HG03175 (cell line): ENCODE data around the gene PTPA.
"Not testable (repeated sequence)": the region's sequence is repeated elsewhere in the genome, so short reads cannot be mapped to it uniquely, and the experiment has no call there.

ENCODE experiments used
- ATAC-seq: cut with Tn5 transposase; IDR thresholded peaks from one replicate; pipeline ENCODE4 v1.9.1; 2021; ENCODE audit warnings: mild to moderate bottlenecking, moderate library complexity; ENCODE audit not compliant: unreplicated experiment

Gene PTPA

DNA sequence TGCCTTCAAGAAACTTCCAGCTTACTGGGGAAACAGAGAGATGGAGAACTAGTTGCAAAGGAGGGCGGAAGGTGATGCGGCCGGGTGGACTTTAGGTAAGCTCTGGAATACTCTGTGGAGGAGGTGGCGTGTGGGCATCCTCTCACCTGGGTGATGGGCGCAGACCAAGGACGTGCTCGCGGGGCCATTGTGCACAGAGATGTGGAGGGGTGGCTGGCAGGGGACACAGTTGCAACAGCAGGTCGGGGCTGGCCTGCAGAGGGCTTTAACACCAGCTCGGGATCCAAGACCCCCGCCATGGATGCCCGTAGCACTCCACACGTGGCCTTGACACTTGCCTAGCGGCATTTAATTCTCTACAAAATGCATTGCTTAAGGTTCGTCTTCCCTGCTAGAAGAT, 40.3 kb downstream of the PTPA start:
- no peak for ATAC-seq

DNA sequence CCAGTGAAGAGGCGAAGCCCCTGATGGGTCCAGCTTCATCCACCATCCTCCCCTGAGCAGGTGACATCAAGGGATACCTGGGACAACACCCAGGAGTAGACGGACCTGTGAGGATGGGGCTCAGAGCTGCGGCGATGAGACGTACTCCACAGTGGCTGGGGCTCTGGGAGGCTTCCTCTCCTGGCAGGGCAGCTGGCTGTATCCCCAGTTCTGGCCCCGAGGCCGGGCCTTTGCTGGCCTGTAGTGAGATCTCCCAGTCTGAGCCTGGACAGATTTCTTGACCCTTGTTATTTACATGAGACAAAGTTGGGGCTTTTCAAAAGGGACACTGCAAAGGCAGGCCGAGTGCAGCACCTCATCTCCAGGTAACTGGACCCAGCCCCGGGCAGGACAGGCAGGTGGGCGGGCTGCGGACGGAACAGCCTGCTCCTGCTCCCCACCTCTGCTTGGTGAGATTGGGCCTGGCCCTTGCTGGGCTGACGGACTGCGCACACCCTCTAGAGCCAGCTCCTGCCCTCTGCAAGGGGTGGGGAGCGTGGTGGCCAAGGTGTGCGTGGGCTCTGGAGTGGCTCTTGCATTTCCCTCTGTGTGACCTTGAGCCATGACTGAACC, 43.8 kb downstream of the PTPA start:
- ATAC-seq, result no peak

DNA sequence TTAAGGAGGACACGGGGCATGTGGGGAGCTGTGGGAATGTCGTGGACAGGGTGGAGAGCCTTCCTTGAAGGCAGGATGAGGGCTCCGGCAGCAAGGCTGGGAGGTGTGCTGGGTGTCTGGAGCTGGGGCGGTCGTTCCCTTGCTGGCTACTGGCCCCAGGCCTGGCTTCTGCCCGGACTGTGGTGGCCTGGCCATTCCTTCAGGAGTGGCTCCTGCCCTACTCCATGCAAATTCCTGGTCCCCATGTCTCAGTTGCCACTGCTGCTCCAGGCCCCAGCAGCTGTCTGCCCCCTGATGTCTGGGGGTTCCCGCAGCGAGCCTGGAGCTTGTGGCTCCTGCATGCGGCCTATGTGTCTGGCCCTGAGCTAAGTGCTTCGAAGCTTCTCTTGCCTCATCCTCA, 44.9 kb downstream of the PTPA start:
- ATAC-seq, result no peak

GRCh38 chr9:129160712-129161533, 49.7 kb downstream of the PTPA start:
- ATAC-seq, result no peak

DNA sequence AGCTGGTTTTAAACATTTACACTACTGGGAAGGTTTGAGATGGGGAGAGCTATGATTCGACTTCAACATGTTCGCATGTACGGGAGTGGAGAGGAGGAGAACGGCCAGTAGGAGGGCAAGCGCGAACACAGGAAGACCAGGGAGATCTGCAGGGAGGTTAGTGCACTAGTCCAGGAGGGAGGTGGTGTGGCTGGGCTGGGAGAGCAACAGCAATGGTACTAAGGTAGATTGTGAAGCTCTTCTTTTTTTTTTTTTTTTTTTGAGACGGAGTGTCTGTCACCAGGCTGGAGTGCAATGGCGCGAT, 50.3 kb downstream of the PTPA start:
- ATAC-seq, result no peak

- ATAC-seq, result no peak
Measured at GRCh38 chr9:129162497-129163197, 51.4 kb downstream of the PTPA start.

DNA sequence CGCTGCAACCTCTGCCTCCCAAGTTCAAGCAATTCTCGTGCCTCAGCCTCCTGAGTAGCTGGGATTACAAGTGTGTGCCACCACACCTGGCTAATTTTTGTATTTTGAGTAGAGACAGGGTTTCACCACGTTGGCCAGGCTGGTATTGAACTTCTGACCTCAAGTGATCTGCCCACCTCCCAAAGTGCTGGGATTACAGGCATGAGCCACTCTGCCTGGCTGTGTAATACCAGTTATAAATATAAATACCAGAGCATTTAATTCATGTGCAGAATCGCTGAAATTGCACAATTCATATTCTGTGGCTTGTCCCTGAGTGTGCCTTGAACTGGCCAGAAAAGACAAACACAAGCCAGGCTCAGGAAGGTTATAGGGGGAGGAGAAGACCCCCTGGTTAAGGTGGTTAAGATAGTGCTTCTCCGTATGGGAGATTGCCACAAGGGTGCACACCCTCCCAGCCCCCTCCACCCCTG, 52.0 kb downstream of the PTPA start:
- not testable (repeated sequence) for ATAC-seq

- ATAC-seq, result no peak
Measured at GRCh38 chr9:129163753-129164152, 52.5 kb downstream of the PTPA start.

GRCh38 chr9:129164246-129164930, 53.2 kb downstream of the PTPA start:
- ATAC-seq, result no peak

- no peak for ATAC-seq
Measured at GRCh38 chr9:129165198-129165597, 54.0 kb downstream of the PTPA start.

DNA sequence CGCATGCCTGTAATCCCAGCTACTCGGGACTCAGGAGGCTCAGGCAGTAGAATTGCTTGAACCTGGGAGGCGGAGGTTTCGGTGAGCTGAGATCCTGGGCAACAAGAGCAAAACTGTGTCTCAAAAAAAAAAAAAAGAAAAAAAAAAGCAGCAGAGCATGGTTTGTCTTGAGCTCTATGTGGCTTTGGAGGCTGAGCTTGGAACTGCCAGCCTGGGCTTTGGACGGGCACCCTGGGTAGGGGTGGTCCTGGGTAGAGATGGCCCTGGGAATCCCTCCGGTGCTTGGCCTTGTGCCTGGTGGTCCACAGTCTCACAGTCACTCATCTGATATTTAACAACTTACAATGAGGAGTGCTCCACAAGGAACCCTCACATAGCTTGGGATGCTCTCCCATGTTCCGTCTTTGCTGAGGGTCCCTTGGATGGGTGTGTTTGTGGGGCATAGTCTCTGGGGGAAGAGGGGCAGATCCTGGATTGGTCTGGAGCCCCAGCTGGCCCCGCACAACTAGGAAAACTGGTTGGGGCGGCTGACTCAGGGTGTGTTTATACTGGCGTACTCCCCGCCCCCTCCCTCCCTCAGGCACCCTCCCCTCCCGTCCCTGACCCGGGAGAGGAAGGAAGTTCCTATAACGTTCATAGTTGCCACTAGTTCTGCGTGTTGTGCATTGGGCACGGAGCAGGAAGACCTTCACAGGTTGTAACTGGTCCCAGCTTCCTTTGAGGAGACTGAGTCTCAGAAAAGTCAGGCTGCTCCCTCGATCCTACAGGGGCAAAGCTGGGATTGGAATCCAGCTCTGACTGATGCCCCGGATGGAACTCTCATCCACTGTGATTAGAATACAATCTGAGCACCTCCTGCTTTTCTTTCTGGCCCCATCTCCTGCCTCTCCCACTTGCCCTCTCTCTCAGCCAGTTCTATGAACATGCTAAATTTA, 55.7 kb downstream of the PTPA start:
- no peak for ATAC-seq

DNA sequence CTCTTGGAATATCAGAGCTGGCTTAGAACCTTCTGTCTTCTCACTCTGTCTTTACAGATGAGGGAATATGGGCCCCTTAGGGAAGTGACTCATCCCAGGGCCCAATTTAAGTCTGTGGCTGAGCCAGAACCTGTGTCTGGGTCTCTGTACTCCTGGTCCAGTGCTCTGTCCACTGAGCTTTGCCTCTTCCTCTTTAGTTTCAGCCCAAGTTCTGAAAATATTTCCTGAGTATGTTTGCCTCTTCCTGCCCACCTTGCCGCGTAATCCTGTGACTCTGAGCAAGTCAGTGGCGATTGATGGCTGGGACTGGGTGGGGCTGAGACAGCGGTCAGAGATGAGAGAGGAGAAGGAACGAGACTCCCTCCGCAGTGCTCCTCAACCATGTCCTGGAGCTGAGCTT, 59.0 kb downstream of the PTPA start:
- no peak for ATAC-seq

DNA sequence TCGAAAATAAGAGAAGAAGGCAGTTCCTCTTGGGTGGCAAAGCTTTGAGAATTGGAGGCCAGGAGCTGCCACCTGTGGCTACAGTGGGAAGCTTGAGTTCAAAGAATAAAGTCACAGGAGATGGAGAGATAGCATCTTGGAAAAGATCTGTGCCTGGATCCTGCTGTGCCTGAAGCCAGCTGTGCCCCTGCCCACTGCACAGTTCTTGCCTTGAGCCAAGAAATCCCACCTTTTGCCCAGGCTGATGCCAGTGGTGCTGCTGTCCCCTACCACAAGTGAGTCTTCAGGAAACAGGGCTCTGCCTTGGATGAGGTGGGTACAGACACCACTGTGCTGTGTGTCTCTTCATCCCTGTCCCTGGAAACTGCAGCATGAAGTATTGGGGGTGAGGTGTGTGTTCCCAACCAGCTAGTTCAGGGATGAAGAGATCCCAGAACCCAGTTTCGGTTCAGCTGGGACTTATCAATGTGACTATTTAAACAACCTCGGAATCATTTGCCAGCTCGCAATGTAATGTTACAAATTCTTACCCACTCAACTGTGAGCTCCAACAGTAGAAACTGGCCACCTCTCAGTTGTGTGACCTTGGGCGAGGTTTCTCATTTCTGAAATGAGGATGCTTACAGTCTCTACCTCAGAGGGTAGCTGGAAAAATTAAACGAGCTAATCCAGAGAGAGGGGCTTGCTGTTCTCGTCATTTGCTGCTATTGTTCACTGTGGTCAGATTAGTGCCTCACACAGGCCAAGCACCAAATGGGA, 61.0 kb downstream of the PTPA start:
- no peak for ATAC-seq

GRCh38 chr9:129172816-129173215, 61.6 kb downstream of the PTPA start:
- no peak for ATAC-seq

- ATAC-seq, result no peak
Measured at GRCh38 chr9:129173296-129174101, 62.3 kb downstream of the PTPA start.

DNA sequence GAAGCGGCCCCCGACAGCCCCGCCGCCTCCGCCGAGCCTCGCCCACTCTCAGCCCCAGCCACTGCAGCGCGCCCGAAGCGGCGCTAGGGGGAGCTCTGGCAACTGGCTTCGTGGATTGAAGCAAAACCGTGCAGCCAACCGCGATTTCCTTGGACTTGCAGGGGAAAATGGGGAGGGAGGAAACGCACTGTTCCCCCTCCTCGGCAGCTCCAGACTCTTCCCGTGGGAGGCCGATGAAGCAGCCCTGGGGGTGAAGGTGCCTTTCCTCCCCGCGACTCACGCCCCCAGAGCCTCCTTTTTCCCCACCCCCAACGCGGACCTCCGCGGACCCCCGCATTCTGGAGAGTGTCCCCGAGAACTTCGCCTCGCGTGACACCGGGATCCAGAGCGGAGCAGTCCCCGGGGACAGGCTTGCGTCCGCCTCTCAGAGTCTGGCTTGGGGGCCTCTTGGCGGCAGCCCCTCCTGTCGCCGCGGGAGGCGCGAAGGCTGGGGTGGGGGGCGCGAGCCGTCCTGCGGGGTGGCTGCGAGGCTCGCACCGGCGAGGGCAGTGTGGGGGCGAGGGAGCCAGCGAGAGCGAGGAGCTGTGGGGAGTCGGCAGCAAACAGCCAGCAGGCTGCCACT, 63.0 kb downstream of the PTPA start:
- ATAC-seq, result peak; percentile 20

DNA sequence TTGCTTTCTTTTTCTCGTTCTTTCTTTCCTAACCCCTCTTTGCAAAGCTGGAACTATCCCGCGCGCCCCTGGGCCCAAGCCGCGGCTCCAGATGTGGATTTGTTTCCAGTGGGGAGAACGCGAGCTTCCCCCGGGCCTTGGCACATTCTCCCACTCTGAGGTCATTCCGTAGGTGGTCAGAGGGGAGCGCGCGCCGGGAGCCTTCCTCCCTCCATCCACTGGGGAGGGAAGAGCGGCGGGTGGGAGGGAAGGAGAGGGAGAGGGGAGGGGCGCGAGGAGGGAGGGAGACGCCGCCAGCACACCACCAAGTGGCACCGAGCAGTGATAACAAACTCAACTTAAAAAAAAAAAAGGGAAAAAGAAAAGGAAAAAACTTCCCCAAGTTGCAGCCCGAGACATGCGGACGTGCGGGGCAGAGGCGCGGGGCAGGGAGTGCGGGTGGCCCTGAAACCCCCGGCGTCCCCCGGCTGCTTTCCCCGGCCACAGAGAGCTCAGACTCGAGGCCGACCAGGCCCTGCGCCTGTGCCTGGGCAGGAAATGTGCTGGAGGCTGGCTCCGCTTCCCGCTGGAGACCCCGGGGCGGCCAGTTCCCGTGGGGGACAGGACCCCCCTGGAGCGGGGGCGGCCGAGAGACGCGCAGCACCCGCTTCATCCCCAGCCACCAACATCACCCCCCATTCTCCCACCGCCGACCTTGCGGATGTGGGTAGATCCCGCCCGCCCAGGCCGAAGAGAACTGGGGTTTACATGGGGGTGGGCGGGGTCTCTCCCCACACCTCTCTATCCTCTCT, 63.7 kb downstream of the PTPA start:
- ATAC-seq, result no peak

DNA sequence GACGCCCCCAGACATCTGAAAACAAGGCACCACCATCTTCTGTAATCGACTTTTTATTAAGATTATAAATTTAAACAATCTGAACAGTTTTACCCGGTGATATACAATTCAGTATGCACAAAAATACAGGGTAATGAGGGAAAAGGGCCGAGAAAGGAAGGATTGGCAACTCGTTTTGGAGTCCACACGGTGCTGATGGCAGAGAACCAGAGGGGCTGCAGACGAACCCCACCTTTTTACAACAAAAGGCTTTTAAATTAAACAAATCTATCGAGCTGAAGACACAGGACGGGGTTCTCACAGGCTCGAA, 64.3 kb downstream of the PTPA start:
- no peak for ATAC-seq
